K562 (cell line): ENCODE data around the gene RBM5. TPM values are rescaled to one million over a fixed set of nuclear protein-coding genes. Genes with fewer than 3 reads are reported as not detected.

Experiments
- ATAC-seq: fragments of 200-7000 bp; cut with Tn5 transposase; 3 replicates; pipeline ENCODE4 v1.9.1; 2020; ENCODE audit warnings: moderate library complexity
- BruUV-seq: library from RNA; stranded (reverse); fragments of 400-500 nt; replicated peaks from 2 replicates; lab custom pipeline; 2021; lab: Mats Ljungman, UMichigan
- CTCF ChIA-PET: fragments of 300-600 bp; formaldehyde crosslinking; extraction: SDS; loops from one replicate; lab custom pipeline; 2021; ENCODE audit warnings: low intra/inter-chr PET ratio; lab: Yijun Ruan, JAX
- POLR2A ChIA-PET: fragments of 300-600, 350-650 bp; sonication (Branson Sonifier 250); formaldehyde crosslinking; extraction: SDS; loops from one replicate; lab custom pipeline; 2021; ENCODE audit warnings: antibody characterized with exemption, inconsistent platforms; lab: Yijun Ruan, JAX
- DNase-seq, 4 experiments: peaks; one replicate each; pipeline versions ENCODE4 v3.0.0 to v3.0.0-alpha.2; 2011 to 2018; ENCODE audit warnings: low spot score in 3 of 4, mixed read lengths in 3 of 4; ENCODE audit errors: extremely low read depth in 1 of 4
- FAIRE-seq: peaks from 2 replicates; lab custom pipeline; 2011; peaks lifted over from hg19 to GRCh38; lab: Jason Lieb, UNC
- H2AFZ ChIP-seq: 2 replicates; pipeline ENCODE4 v1.6.0; 2011; ENCODE audit warnings: low read depth, low read length, control low read depth, inconsistent platforms
- H3K27ac ChIP-seq: fragments of 200-600 bp; 3 replicates; pipeline ENCODE4 v1.8.0; 2011; ENCODE audit warnings: low read depth, mild to moderate bottlenecking, control low read depth, inconsistent platforms, low read length, moderate library complexity, mixed read lengths; ENCODE audit errors: extremely low read depth
- H3K27me3 ChIP-seq, 2 experiments: fragments of 300-600 bp in 1 of 2; 2 replicates in 1 of 2; 3 replicates in 1 of 2; pipeline versions ENCODE4 v1.6.0 to v1.8.0; 2011; ENCODE audit warnings: inconsistent platforms in 2 of 2, low read length in 2 of 2, mild to moderate bottlenecking in 1 of 2, mixed read lengths in 1 of 2, moderate library complexity in 1 of 2; ENCODE audit not compliant: control insufficient read depth in 2 of 2, insufficient read depth in 2 of 2
- H3K36me3 ChIP-seq: fragments of 300-600 bp; 3 replicates; pipeline ENCODE4 v1.8.0; 2011; ENCODE audit warnings: mild to moderate bottlenecking, low read length, inconsistent platforms; ENCODE audit not compliant: control insufficient read depth, insufficient read depth
- H3K4me1 ChIP-seq, 2 experiments: fragments of 200-600 bp in 1 of 2; replicated peaks in 1 of 2; 2 replicates in 1 of 2; 3 replicates in 1 of 2; pipeline versions ENCODE4 v1.5.1 to v1.8.0; 2011; ENCODE audit warnings: inconsistent platforms in 2 of 2, low read length in 2 of 2, mild to moderate bottlenecking in 1 of 2, mixed read lengths in 1 of 2, moderate library complexity in 1 of 2; ENCODE audit not compliant: control insufficient read depth in 2 of 2, insufficient read depth in 2 of 2
- H3K4me2 ChIP-seq: 2 replicates; pipeline ENCODE4 v1.6.1; 2011; ENCODE audit warnings: low read length, control low read depth, inconsistent platforms, mixed read lengths; ENCODE audit not compliant: insufficient read depth
- H3K4me3 ChIP-seq: fragments of 200-600 bp; sonication (generic), shearing (Covaris generic); 2 replicates; pipeline ENCODE4 v1.5.1; 2016; ENCODE audit warnings: control low read depth, inconsistent platforms
- H3K79me2 ChIP-seq: fragments of 200-600 bp; 3 replicates; pipeline ENCODE4 v1.8.0; 2011; ENCODE audit warnings: low read length, inconsistent platforms; ENCODE audit not compliant: control insufficient read depth, insufficient read depth
- H3K9ac ChIP-seq, 2 experiments: 2 replicates each; pipeline versions ENCODE4 v1.6.0 to v1.6.1; 2011; ENCODE audit warnings: low read depth in 2 of 2, low read length in 2 of 2, control low read depth in 1 of 2, inconsistent platforms in 1 of 2, mild to moderate bottlenecking in 1 of 2, mixed read lengths in 1 of 2; ENCODE audit not compliant: insufficient read depth in 1 of 2
- H3K9me1 ChIP-seq: one replicate; pipeline ENCODE4 v1.6.0; 2011; ENCODE audit warnings: inconsistent platforms, mild to moderate bottlenecking, low read length, moderate library complexity; ENCODE audit not compliant: control insufficient read depth, insufficient read depth
- H3K9me3 ChIP-seq: replicated peaks from 2 replicates; pipeline ENCODE4 v1.5.1; 2011; ENCODE audit warnings: low read depth, low read length, inconsistent platforms; ENCODE audit not compliant: control insufficient read depth, insufficient read depth
- H4K20me1 ChIP-seq: replicated peaks from 2 replicates; pipeline ENCODE4 v1.6.1; 2011; ENCODE audit warnings: low read length, inconsistent platforms, mixed read lengths; ENCODE audit not compliant: control insufficient read depth, insufficient read depth
- ZBTB26 ChIP-seq: fragments of 450-650 bp; formaldehyde crosslinking; IDR thresholded peaks from 2 replicates; pipeline ENCODE4 v1.4.0; 2022; ENCODE audit warnings: missing genetic modification characterization
- WGBS: fragments of 100-300 bp; shearing (Covaris generic); methylation state at CpG from one replicate; pipeline ENCODE4 v1.1.6; 2016; ENCODE audit warnings: low coverage, mixed read lengths; ENCODE audit not compliant: insufficient coverage; ENCODE audit errors: missing lambda C conversion rate; 5-methylcytosine and 5-hydroxymethylcytosine counted together
- in situ Hi-C: fragments of 300-500 bp; cut with MboI; formaldehyde crosslinking; loops from 4 replicates; pipeline ENCODE4 v1.15.0; 2018; ENCODE audit warnings: inconsistent platforms, mixed read lengths
- intact Hi-C: fragments of 100-400 bp; cut with micrococcal nuclease; formaldehyde crosslinking; loops from 2 replicates; pipeline ENCODE4 v1.14.2; 2022
- polyA plus RNA-seq, 8 experiments: library from polyadenylated mRNA; depleted of rRNA in 4 of 8; stranded (reverse) in 5 of 8; unstranded in 3 of 8; fragments of >200 nt; fragmentation: Nextera tagmentation in 2 of 8; fragmentation: Illumina TruSeq in 1 of 8; extraction: Ambion mirVana in 2 of 8; extraction: Trizol in 1 of 8; gene quantifications; 2 replicates each; pipeline versions ENCODE4 v1.2.1 to v1.2.3, GENCODE V29; 2011 to 2014; ENCODE audit warnings: inconsistent platforms in 1 of 8, missing spikeins in 1 of 8
- total RNA-seq, 7 experiments: library from RNA; depleted of rRNA in 6 of 7; stranded (reverse); fragments of >200 nt in 6 of 7; fragmentation: Illumina TruSeq in 2 of 7; extraction: Trizol in 2 of 7; gene quantifications; 2 replicates each; pipeline versions ENCODE4 v1.2.1 to v1.2.3, GENCODE V29; 2011 to 2021; ENCODE audit warnings: low replicate concordance in 1 of 7
- TF ChIP-seq, protein P1 (sequence below), 2 experiments: fragments of 450-650 bp; formaldehyde crosslinking in 1 of 2; IDR thresholded peaks; 2 replicates each; pipeline versions ENCODE4 v1.4.0 to v1.6.1; 2014 to 2020; ENCODE audit warnings: mild to moderate bottlenecking in 2 of 2, borderline replicate concordance in 1 of 2, low read depth in 1 of 2

RBM5 gene
- total and polyA plus RNA-seq, 9 of the 15 experiments (the other 6 are each of a cell fraction or from before 2014, with no cell fraction given), result 24.5 to 153 (median 81.6) TPM

DNA sequence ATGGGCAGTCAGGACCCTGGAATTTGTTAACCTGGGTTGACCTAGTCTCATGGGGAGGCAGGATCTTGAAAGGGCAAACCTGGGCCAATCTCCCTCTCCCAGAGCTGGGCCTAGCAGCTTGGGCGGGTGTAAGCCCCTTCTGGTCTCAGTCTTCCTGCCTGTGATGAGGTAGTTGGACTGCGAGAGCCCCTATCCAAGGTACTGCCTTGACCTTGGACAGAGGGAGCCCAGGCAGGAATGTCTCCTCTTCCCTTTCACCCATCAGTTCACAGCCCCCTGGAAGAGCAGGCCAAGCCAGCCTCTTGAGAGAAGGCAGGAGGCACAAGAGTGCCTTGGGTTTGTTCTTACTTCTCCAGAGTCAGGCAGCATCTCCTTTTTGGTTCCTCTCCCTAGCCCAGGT, 41.7 kb downstream of the RBM5 start:
- Histone ChIP-seq H3K36me3 (no peaks in the 10 kb centered on the region), H3K9me1 (no peaks in the 10 kb centered on the region), H3K27me3 (peaks cover 0 to 7% of the 10 kb centered on the region in 2 experiments; a peak in 2 of 5 replicates), H2AFZ (no peak overlapping the region), H3K4me1 (peaks cover 0 to 14% of the 10 kb centered on the region in 2 experiments; a peak in 2 of 5 replicates), H3K79me2 (no peaks in the 10 kb centered on the region), H3K27ac (no peak overlapping the region), H4K20me1 (no peaks in the 10 kb centered on the region), H3K9ac (peak overlapping the region in 1 of 2 experiments; percentile 17; a peak in 1 of 4 replicates), H3K4me2 (no peak overlapping the region), H3K9me3 (no peaks in the 10 kb centered on the region), H3K4me3 (no peak overlapping the region)
- CTCF ChIA-PET, result no interaction called here
- no peak for FAIRE-seq
- intact Hi-C loops, result no loop called here
- no peak for DNase-seq
- BruUV-seq, result no TSS peak
- no peak for ATAC-seq
- 10% methylated on average over 2 of the region's 2 CpGs for WGBS
- in situ Hi-C loops, result no loop called here
- TF ChIP-seq, protein P1, sequence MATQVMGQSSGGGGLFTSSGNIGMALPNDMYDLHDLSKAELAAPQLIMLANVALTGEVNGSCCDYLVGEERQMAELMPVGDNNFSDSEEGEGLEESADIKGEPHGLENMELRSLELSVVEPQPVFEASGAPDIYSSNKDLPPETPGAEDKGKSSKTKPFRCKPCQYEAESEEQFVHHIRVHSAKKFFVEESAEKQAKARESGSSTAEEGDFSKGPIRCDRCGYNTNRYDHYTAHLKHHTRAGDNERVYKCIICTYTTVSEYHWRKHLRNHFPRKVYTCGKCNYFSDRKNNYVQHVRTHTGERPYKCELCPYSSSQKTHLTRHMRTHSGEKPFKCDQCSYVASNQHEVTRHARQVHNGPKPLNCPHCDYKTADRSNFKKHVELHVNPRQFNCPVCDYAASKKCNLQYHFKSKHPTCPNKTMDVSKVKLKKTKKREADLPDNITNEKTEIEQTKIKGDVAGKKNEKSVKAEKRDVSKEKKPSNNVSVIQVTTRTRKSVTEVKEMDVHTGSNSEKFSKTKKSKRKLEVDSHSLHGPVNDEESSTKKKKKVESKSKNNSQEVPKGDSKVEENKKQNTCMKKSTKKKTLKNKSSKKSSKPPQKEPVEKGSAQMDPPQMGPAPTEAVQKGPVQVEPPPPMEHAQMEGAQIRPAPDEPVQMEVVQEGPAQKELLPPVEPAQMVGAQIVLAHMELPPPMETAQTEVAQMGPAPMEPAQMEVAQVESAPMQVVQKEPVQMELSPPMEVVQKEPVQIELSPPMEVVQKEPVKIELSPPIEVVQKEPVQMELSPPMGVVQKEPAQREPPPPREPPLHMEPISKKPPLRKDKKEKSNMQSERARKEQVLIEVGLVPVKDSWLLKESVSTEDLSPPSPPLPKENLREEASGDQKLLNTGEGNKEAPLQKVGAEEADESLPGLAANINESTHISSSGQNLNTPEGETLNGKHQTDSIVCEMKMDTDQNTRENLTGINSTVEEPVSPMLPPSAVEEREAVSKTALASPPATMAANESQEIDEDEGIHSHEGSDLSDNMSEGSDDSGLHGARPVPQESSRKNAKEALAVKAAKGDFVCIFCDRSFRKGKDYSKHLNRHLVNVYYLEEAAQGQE (IDR thresholded peaks at IDR 0.05; ENCODE audit: borderline replicate concordance), result peak; percentile 40
- TF ChIP-seq, protein P1 (CRISPR knock-in tag; IDR thresholded peaks at IDR 0.05; ENCODE audit: low read depth), result no peak
- TF ChIP-seq ZBTB26 (CRISPR knock-in tag), result no peak
- POLR2A ChIA-PET, result interaction anchor here (0.6 to 0.8 kb wide), 2 partner anchors 55 to 859 kb away, joined by 3 to 4 read pairs; no protein-coding TSS in a partner anchor
